OCI-LY7 (cell line): Measurements from ENCODE around the gene PDE8B. TPM values are rescaled to one million over a fixed set of nuclear protein-coding genes. Genes with fewer than 3 reads are reported as not detected.

Experiments used
- BruUV-seq: library from RNA; stranded (reverse); fragments of 400-500 nt; replicated peaks from 2 replicates; lab custom pipeline; 2021; lab: Mats Ljungman, UMichigan
- CTCF ChIA-PET: fragments of 300-600 bp; sonication (Branson Sonifier 250); formaldehyde crosslinking; loops from one replicate; lab custom pipeline; 2022; ENCODE audit warnings: antibody characterized with exemption; ENCODE audit not compliant: unreplicated experiment; lab: Charles Lee
- POLR2A ChIA-PET: fragments of 300-600 bp; sonication (Branson Sonifier 250); formaldehyde crosslinking; loops from one replicate; lab custom pipeline; 2022; ENCODE audit warnings: antibody characterized with exemption; lab: Charles Lee
- DNase-seq: peaks from one replicate; pipeline ENCODE4 v3.0.0-alpha.2; 2015; ENCODE audit warnings: low spot score
- H2AFZ ChIP-seq: fragments of 200-600 bp; sonication (generic), shearing (Covaris generic); 2 replicates; pipeline ENCODE4 v1.6.1; 2014; ENCODE audit warnings: mild to moderate bottlenecking, antibody characterized with exemption, low read length, moderate library complexity
- H3K27ac ChIP-seq: fragments of 200-600 bp; sonication (generic); 2 replicates; pipeline ENCODE4 v1.5.1; 2014; ENCODE audit warnings: mixed run types, low read depth, mild to moderate bottlenecking, moderate library complexity, low read length, inconsistent platforms; ENCODE audit not compliant: poor library complexity, severe bottlenecking
- H3K36me3 ChIP-seq: fragments of 200-600 bp; sonication (generic); 2 replicates; pipeline ENCODE4 v1.6.1; 2014; ENCODE audit warnings: mild to moderate bottlenecking, antibody characterized with exemption, low read length, moderate library complexity, mixed read lengths; ENCODE audit not compliant: insufficient read depth
- H3K4me1 ChIP-seq: fragments of 200-600 bp; sonication (generic); 2 replicates; pipeline ENCODE4 v1.5.1; 2014; ENCODE audit warnings: mild to moderate bottlenecking, low read length; ENCODE audit not compliant: insufficient read depth, poor library complexity, severe bottlenecking
- H3K4me2 ChIP-seq: fragments of 200-600 bp; sonication (generic); 2 replicates; pipeline ENCODE4 v1.6.1; 2014; ENCODE audit warnings: mild to moderate bottlenecking, low read length
- H3K4me3 ChIP-seq: fragments of 200-600 bp; sonication (generic); 2 replicates; pipeline ENCODE4 v1.5.1; 2014; ENCODE audit warnings: mild to moderate bottlenecking, low read depth, low read length; ENCODE audit not compliant: poor library complexity, severe bottlenecking
- H3K79me2 ChIP-seq: fragments of 200-600 bp; sonication (generic); 2 replicates; pipeline ENCODE4 v1.6.1; 2016; ENCODE audit warnings: low read depth, mild to moderate bottlenecking, low read length, moderate library complexity, mixed read lengths; ENCODE audit not compliant: insufficient read depth
- H3K9me2 ChIP-seq: fragments of 200-600 bp; sonication (generic); 2 replicates; pipeline ENCODE4 v1.6.1; 2016; ENCODE audit warnings: mild to moderate bottlenecking, low read length, mixed read lengths; ENCODE audit not compliant: insufficient read depth
- H3K9me3 ChIP-seq: fragments of 200-600 bp; sonication (generic); 2 replicates; pipeline ENCODE4 v1.6.1; 2014; ENCODE audit warnings: mild to moderate bottlenecking, mixed run types, low read length, mixed read lengths
- H4K20me1 ChIP-seq: fragments of 200-600 bp; sonication (generic); 2 replicates; pipeline ENCODE4 v1.6.1; 2014; ENCODE audit warnings: mild to moderate bottlenecking, antibody characterized with exemption, low read length, moderate library complexity, mixed read lengths; ENCODE audit not compliant: insufficient read depth
- EZH2phosphoT487 ChIP-seq: fragments of 200-600 bp; sonication (generic); IDR thresholded peaks from 2 replicates; pipeline ENCODE4 v1.6.1; 2018; ENCODE audit warnings: low read depth, borderline replicate concordance, mild to moderate bottlenecking, mixed run types, antibody characterized with exemption, low read length, moderate library complexity, mixed read lengths
- intact Hi-C: fragments of 100-400 bp; cut with micrococcal nuclease; formaldehyde crosslinking; loops from one replicate; pipeline ENCODE4 v1.10.0; 2022; ENCODE audit not compliant: unreplicated experiment
- total RNA-seq, 2 experiments: library from RNA; depleted of rRNA in 1 of 2; stranded (reverse); fragments of >200 nt in 1 of 2; shearing (Covaris generic) in 1 of 2; gene quantifications; 2 replicates each; pipeline ENCODE4 v1.2.3, GENCODE V29; 2014 to 2022
- TF ChIP-seq, protein P1 (sequence below): fragments of 200-600 bp; sonication (generic); conservative IDR thresholded peaks from 2 replicates; pipeline ENCODE4 v1.5.1; 2014; ENCODE audit warnings: mild to moderate bottlenecking, antibody characterized with exemption, low read length, moderate library complexity, mixed read lengths

The PDE8B gene
- total RNA-seq, 2 experiments from 2014 or later, result 0.21 to 0.22 TPM

GRCh38 chr5:77452351-77452750 is 241.9 kb downstream of the PDE8B start:
- H3K9me3 ChIP-seq, result no peaks in the 10 kb centered on the region
- peaks cover 53% of the 10 kb centered on the region for H3K36me3 ChIP-seq
- H3K9me2 ChIP-seq, result no peaks in the 10 kb centered on the region
- TF ChIP-seq, protein P1, sequence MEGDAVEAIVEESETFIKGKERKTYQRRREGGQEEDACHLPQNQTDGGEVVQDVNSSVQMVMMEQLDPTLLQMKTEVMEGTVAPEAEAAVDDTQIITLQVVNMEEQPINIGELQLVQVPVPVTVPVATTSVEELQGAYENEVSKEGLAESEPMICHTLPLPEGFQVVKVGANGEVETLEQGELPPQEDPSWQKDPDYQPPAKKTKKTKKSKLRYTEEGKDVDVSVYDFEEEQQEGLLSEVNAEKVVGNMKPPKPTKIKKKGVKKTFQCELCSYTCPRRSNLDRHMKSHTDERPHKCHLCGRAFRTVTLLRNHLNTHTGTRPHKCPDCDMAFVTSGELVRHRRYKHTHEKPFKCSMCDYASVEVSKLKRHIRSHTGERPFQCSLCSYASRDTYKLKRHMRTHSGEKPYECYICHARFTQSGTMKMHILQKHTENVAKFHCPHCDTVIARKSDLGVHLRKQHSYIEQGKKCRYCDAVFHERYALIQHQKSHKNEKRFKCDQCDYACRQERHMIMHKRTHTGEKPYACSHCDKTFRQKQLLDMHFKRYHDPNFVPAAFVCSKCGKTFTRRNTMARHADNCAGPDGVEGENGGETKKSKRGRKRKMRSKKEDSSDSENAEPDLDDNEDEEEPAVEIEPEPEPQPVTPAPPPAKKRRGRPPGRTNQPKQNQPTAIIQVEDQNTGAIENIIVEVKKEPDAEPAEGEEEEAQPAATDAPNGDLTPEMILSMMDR, result no peak
- TF ChIP-seq EZH2phosphoT487, result no peak
- no peak overlapping the region for H3K27ac ChIP-seq
- BruUV-seq, result no TSS peak
- POLR2A ChIA-PET, result interaction anchor here (0.5 kb wide), 1 partner anchor 37 kb away, joined by 4 read pairs; no protein-coding TSS in a partner anchor
- intact Hi-C loops, result no loop called here
- DNase-seq, result no peak
- no peaks in the 10 kb centered on the region for H3K79me2 ChIP-seq
- no peaks in the 10 kb centered on the region for H3K4me1 ChIP-seq
- no peak overlapping the region for H3K4me3 ChIP-seq
- no peaks in the 10 kb centered on the region for H4K20me1 ChIP-seq
- CTCF ChIA-PET, result no interaction called here
- H2AFZ ChIP-seq, result no peak overlapping the region
- no peak overlapping the region for H3K4me2 ChIP-seq

GRCh38 chr5:77454123-77454522 is 243.6 kb downstream of the PDE8B start:
- intact Hi-C loops, result no loop called here
- Histone ChIP-seq H3K4me2 (no peak overlapping the region), H3K27ac (no peak overlapping the region), H3K9me2 (no peaks in the 10 kb centered on the region), H3K79me2 (no peaks in the 10 kb centered on the region), H3K36me3 (peaks cover 39% of the 10 kb centered on the region), H2AFZ (no peak overlapping the region), H3K4me1 (no peaks in the 10 kb centered on the region), H3K4me3 (no peak overlapping the region), H3K9me3 (no peaks in the 10 kb centered on the region), H4K20me1 (no peaks in the 10 kb centered on the region)
- CTCF ChIA-PET, result no interaction called here
- no peak for DNase-seq
- POLR2A ChIA-PET, result no interaction called here
- TF ChIP-seq, protein P1, result no peak
- no peak for TF ChIP-seq EZH2phosphoT487
- BruUV-seq, result no TSS peak

DNA sequence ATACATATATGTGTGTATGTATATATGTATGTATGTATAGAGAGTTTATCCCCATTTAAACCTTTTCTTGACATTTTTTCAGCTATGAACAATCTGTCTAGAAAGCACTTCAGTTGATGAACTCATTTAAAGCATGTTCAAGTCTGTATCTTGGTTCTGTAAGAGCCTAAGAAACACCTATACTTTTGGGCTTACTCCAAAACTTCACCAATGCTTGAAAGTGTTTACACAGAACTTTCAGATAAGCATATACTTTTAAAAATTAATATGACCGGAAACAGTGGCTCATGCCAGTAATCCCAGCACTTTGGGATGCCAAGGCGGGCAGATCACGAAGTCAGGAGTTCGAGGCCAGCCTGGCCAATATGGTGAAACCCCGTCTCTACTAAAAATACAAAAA is 250.8 kb downstream of the PDE8B start:
- no peak overlapping the region for H3K4me3 ChIP-seq
- H2AFZ ChIP-seq, result no peak overlapping the region
- H3K9me3 ChIP-seq, result no peaks in the 10 kb centered on the region
- H3K4me1 ChIP-seq, result no peaks in the 10 kb centered on the region
- no peaks in the 10 kb centered on the region for H3K79me2 ChIP-seq
- H3K27ac ChIP-seq, result no peak overlapping the region
- no peak for DNase-seq
- ChIA-PET POLR2A (no interaction called here), CTCF (no interaction called here)
- H4K20me1 ChIP-seq, result no peaks in the 10 kb centered on the region
- no peaks in the 10 kb centered on the region for H3K9me2 ChIP-seq
- intact Hi-C loops, result no loop called here
- peaks cover 31% of the 10 kb centered on the region for H3K36me3 ChIP-seq
- no TSS peak for BruUV-seq
- no peak overlapping the region for H3K4me2 ChIP-seq
- no peak for TF ChIP-seq EZH2phosphoT487
